Erythroblast (primary cell): ENCODE results near the gene RARG.

Experiments used
- DNase-seq, 2 experiments: peaks; one replicate each; lab custom pipeline; 2025; lab: John Stamatoyannopoulos, UW
- GATA1 ChIP-seq: IDR thresholded peaks from 2 replicates; pipeline ENCODE4 v1.6.1; 2011; ENCODE audit warnings: low read depth, mild to moderate bottlenecking, control low read depth, low read length, moderate library complexity
- POLR2A ChIP-seq: IDR thresholded peaks from 2 replicates; pipeline ENCODE4 v1.6.1; 2011; ENCODE audit warnings: mild to moderate bottlenecking, low read length

RARG gene

GRCh38 chr12:53223389-53224060, 8.5 kb downstream of the RARG start:
- TF ChIP-seq GATA1 (no peak), POLR2A (no peak)
- no peak for DNase-seq

GRCh38 chr12:53222806-53223261, 9.2 kb downstream of the RARG start:
- no peak for DNase-seq
- no peak for TF ChIP-seq GATA1

GRCh38 chr12:53222170-53222721, 9.8 kb downstream of the RARG start:
- TF ChIP-seq GATA1 = no peak
- no peak for TF ChIP-seq POLR2A
- DNase-seq = no peak

- TF ChIP-seq POLR2A (peak; percentile 42), GATA1 (no peak)
- DNase-seq = peak; percentile 60 to 71
Measured at GRCh38 chr12:53221203-53222080, 10.6 kb downstream of the RARG start.

GRCh38 chr12:53220694-53221202, 11.3 kb downstream of the RARG start:
- no peak for TF ChIP-seq POLR2A
- TF ChIP-seq GATA1 = no peak

GRCh38 chr12:53219956-53220693, 11.9 kb downstream of the RARG start:
- peak; percentile 62 to 70 for DNase-seq
- no peak for TF ChIP-seq POLR2A
- TF ChIP-seq GATA1 = no peak

More at GRCh38 chr12:53220694-53221202, 11.3 kb downstream of the RARG start:
- DNase-seq = peak; percentile 73

- DNase-seq = no peak
Measured at GRCh38 chr12:53219292-53219955, 12.6 kb downstream of the RARG start.

GRCh38 chr12:53218551-53219291, 13.3 kb downstream of the RARG start:
- no peak for DNase-seq
- no peak for TF ChIP-seq GATA1
- no peak for TF ChIP-seq POLR2A

More at GRCh38 chr12:53219292-53219955, 12.6 kb downstream of the RARG start:
- TF ChIP-seq GATA1 (no peak), POLR2A (no peak)

GRCh38 chr12:53217931-53218307, 14.1 kb downstream of the RARG start:
- TF ChIP-seq GATA1 (no peak), POLR2A (no peak)
- DNase-seq = no peak

GRCh38 chr12:53217051-53217930, 14.7 kb downstream of the RARG start:
- TF ChIP-seq POLR2A (no peak), GATA1 (no peak)
- DNase-seq = no peak

- TF ChIP-seq POLR2A (no peak), GATA1 (no peak)
Measured at GRCh38 chr12:53215497-53215896, 16.5 kb downstream of the RARG start.

More at GRCh38 chr12:53215497-53215896, 16.5 kb downstream of the RARG start:
- no peak for DNase-seq
